GM19238 (cell line): Measurements from ENCODE around the gene PGF.

Source experiments
- DNase-seq: peaks from one replicate; pipeline ENCODE4 v3.0.0; 2011; ENCODE audit warnings: low spot score; ENCODE audit not compliant: insufficient read length

The PGF gene

DNA sequence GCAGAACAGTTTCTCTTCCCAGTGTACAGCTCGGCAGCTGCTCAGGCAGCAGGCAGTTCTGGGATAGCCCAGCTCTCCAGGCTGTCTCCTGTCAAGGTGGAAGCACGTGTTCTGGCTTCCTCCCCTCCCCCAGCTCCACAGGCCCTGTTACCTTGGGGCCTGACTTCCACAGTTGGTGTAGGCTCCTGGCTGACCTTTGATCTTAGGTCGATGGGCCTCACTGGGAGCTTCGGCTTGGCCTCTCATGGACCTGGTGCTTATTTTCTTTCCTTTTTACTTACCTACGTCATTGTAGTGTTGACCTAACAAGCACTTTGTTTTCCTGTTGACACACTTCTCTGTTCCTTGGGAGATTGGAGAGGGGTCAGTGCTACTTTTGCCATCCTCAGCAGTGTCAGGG, 56.7 kb downstream of the PGF start:
- DNase-seq, result no peak

DNA sequence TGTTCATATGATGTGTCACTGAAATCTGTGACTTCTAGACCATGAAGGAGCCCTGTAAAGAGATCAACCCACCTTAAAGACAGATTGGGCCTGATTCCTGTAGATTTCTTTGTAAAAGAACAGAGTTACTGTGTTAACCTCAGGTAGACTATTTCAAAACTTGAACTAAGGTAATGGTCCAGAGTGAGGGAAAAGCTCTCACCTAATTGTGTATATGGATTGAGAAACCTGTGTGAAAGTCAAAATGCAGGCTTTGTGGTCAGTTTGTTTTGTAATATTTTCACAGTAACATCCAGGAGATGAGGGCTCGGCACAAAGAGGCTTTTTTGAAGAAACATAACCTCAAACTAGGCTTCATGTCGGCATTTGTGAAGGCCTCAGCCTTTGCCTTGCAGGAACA, 57.3 kb downstream of the PGF start:
- DNase-seq, result no peak

DNA sequence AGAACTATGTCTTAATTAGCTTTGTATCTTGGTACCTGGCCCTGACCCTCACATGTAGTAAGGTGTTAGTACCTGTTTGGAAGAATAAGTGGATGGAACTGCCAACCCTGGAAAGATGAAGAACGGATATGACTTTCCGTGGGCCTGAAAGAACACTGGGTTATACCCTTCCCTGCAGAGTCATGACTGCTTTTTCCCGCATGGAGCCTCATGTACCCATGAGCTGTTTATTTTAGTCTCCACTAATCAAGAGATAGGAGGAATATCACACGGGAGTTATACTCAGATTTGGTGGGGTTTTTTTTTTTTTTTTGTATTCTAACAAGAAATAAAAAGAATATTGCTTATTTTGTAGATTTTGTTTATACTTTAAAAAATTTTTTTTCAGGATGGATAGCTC, 57.8 kb downstream of the PGF start:
- no peak for DNase-seq

DNA sequence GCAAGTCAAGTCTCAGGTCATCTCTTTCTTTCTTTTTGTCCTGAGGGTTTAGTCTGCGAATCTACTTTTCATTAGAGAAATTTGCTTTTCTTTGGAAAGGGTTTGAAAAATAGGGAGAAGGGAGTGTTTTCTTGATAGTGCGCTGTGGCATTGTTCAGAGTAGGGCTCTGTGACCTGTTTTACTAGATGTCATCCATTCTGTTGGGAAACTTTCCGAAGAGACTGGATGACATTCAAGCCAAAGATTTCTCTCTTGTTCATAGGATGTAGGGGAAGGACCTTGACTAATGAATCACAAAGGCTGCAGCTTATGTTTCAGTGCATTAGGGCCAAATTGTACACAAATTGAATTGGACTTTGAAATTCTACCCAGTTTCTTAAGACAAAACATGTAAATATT, 59.0 kb downstream of the PGF start:
- DNase-seq, result no peak

DNA sequence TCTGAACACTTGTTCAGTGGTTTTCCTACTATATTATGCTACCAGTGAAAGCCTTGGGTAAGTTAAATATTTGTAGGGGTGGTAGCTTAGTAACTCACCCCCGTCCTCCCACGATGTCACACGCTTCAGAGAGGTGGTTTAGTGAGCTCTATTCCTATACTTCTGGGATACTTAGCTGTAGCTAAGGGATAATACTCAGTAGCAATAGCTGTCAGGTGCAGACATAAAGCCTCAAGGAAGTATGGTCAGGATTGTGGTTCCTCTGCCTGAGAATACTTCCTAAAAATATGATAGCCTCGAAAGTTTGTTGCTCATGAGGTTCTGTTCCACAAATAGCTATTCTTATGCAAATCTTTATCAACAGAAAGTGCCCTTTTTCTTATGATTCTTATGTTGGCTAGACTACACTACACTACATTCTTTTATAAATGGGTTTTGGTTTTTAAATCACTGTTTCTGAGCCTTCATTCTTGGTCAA, 61.7 kb downstream of the PGF start:
- DNase-seq, result no peak

DNA sequence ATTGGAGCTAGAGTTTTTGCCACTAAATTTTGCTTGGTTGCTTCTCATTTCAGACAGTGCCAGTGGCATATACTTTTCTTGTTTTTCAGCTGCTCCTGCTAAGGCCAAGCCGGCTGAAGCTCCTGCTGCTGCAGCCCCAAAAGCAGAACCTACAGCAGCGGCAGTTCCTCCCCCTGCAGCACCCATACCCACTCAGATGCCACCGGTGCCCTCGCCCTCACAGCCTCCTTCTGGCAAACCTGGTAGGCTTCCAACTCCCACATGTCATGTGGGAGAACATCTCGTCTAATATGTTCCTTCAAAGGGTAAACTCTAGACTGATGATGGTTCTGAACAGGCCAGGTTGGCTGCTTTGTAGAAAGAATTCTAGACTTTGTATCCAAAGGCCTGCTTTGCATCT, 62.7 kb downstream of the PGF start:
- no peak for DNase-seq

DNA sequence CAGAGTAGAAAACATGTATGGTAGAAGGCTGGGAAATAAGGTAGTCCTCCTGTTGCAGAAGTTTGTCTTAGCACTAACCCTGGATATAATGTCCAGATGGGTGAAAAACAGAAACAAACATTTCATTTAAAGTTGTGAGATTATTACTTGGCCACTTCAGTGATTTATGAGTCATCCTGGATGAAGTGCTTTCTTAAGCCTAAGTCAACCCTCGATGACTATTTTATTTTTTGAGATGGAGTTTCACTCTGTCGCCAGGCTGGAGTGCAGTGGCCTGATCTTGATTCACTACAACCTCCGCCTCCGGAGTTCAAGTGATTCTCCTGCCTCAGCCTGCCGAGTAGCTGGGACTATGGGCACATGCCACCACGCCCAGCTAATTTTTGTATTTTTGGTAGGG, 63.5 kb downstream of the PGF start:
- DNase-seq, result no peak
